GM12875 (cell line): ENCODE results near the gene DCLRE1C.

Experiments used
- H3K4me3 ChIP-seq: one replicate; pipeline ENCODE4 v1.5.1; 2011; ENCODE audit warnings: low read depth, low read length, control low read depth
- CTCF ChIP-seq: IDR thresholded peaks from 2 replicates; pipeline ENCODE4 v1.5.1; 2011; ENCODE audit warnings: low read depth, mild to moderate bottlenecking, control low read depth, inconsistent platforms, low read length, moderate library complexity, borderline replicate concordance; ENCODE audit not compliant: insufficient read depth

DCLRE1C gene

GRCh38 chr10:14858338-14858960 is 95.4 kb downstream of the DCLRE1C start:
- H3K4me3 ChIP-seq, result no peak overlapping the region
- no peak for TF ChIP-seq CTCF

GRCh38 chr10:14855453-14855852 is 98.4 kb downstream of the DCLRE1C start:
- no peak overlapping the region for H3K4me3 ChIP-seq
- TF ChIP-seq CTCF, result no peak

GRCh38 chr10:14852236-14852635 is 101.7 kb downstream of the DCLRE1C start:
- H3K4me3 ChIP-seq, result no peak overlapping the region
- no peak for TF ChIP-seq CTCF
